ENCODE measurements around the gene CDH26. TPM values are rescaled to one million over a fixed set of nuclear protein-coding genes. Genes with fewer than 3 reads are reported as not detected.

Gene CDH26
- total RNA-seq, 1 donor: 8.1 TPM

DNA sequence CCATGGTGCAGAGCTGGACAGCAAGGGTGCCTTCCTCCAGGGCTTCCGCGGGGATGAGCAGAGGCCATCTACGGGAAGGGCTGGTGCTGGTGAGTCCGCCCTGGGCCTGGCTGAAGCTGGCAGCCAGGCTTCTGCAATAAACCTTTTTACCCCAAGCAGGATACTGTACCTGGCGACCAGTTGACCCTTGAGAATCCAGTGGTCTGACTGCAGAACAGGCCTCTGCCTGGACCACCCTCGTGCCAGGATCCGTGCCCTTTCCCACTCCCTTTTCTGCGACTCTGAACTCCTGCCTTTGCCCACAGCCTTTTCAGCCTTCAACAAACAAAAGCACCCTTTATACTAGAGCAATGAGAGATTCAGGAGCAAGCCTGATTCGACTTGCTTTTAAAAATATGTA lies 18.9 kb downstream of the CDH26 start:
- no peak for DNase-seq (ENCODE audit: low read depth in 2 of 3, low spot score in 2 of 3)

- no peak for DNase-seq (ENCODE audit: low read depth in 2 of 3, low spot score in 2 of 3)
Observed at GRCh38 chr20:59983076-59983475, 24.9 kb downstream of the CDH26 start.

GRCh38 chr20:59984541-59984940 lies 26.3 kb downstream of the CDH26 start:
- DNase-seq (ENCODE audit: low read depth in 2 of 3, low spot score in 2 of 3): peak in 2 of 3 donors; percentile 69 to 94

- DNase-seq (ENCODE audit: low read depth in 2 of 3, low spot score in 2 of 3): peak in 1 of 3 donors; percentile 55
Observed at GRCh38 chr20:59985164-59985563, 26.9 kb downstream of the CDH26 start.

- peak in 1 of 3 donors; percentile 29 for DNase-seq (ENCODE audit: low read depth in 2 of 3, low spot score in 2 of 3)
Observed at GRCh38 chr20:59985864-59986263, 27.6 kb downstream of the CDH26 start.

DNA sequence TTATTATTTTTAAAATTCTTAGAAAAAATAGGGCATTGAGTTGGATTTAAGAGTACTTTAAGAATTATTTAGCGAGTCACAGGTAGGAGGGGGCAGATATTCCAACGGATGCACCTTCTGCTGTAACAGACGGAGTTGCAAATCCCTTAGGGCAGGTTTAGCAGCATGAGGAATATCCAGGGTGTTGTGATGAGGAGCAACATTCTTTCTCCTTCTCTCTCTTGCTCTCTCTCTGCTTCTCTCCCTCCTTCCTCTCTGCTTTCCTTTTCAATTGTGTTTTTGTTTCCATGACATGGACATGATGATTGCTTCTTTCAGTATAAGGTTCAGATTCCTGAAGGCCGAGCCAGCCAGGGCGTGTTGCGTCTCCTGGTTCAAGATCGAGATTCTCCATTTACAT lies 28.9 kb downstream of the CDH26 start:
- no peak for DNase-seq (ENCODE audit: low read depth in 2 of 3, low spot score in 2 of 3)

- no peak for DNase-seq (ENCODE audit: low read depth in 2 of 3, low spot score in 2 of 3)
Observed at GRCh38 chr20:59988141-59988540, 29.9 kb downstream of the CDH26 start.

DNA sequence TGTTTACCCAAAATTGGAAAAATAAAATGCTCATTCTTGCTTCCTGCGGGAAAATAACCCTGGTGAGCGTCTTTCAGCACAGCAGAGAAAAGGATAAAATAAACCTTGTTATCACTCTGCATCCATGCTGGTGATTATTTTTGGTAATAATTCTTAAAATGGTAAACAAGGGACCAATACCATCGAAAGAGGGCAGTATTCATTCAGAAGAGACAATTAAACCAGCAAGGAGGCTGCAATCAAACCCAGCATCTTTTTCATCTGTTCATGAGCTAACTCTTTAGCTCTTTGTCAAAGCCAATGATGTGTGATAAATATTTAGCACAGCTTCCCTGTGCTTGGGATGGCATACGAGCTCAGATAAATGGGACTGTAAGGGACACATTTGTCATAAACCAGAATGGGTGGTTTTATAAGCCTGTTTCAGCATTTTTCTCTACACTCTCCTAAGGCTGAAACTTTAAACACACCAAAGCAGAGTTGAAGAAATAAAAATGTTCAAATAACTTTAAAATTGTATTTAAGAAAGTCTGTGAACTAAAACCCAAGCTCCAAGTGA lies 34.4 kb downstream of the CDH26 start:
- DNase-seq (ENCODE audit: low read depth in 2 of 3, low spot score in 2 of 3): no peak

GRCh38 chr20:59993736-59994430 lies 35.7 kb downstream of the CDH26 start:
- DNase-seq (ENCODE audit: low read depth in 2 of 3, low spot score in 2 of 3): peak in 1 of 3 donors; percentile 23

- peak in 1 of 3 donors; percentile 32 for DNase-seq (ENCODE audit: low read depth in 2 of 3, low spot score in 2 of 3)
Observed at GRCh38 chr20:59994697-59995122, 36.5 kb downstream of the CDH26 start.

GRCh38 chr20:59996108-59996507 lies 37.9 kb downstream of the CDH26 start:
- DNase-seq (ENCODE audit: low read depth in 2 of 3, low spot score in 2 of 3): no peak

DNA sequence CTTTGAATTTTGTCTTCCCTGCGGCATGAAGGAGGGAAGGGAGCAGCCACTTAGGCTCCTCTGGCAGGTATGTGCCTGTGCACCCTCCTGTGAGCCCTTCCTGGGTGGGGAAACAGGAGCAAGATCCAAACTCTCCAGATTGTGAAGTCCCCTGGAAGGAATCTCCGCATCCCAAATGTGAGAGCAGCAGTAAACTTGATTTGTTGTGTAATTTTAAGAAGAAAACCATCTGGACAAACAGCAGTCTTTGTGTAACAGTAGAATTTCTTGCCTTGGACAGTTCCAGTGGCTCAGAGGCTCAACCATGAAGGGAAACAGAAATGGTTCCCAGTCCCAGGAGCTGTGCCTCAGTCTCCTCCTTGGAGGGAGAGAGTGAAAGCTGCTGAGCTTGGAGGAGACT lies 39.7 kb downstream of the CDH26 start:
- DNase-seq (ENCODE audit: low read depth in 2 of 3, low spot score in 2 of 3): no peak

DNA sequence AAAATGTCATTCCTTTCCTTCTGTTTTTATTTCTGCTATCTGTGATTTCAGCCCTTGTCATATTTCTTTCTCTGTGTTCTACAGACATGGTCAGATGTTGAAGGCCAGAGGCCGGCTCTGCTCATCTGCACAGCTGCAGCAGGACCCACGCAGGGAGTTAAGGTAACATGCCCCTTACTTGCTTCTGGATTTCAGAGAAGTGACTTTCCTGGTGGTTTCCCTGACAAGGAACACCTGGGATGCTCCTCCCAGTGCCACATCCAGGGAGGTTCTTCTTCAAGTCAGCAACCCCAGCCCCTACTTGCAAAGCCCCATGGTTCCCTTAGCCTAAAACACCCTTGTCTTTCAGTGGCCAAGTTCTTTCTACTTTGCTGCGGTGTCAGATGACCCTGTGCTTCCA lies 41.3 kb downstream of the CDH26 start:
- DNase-seq (ENCODE audit: low read depth in 2 of 3, low spot score in 2 of 3): no peak

- DNase-seq (ENCODE audit: low read depth in 2 of 3, low spot score in 2 of 3): no peak
Observed at GRCh38 chr20:60000271-60001042, 42.2 kb downstream of the CDH26 start.

GRCh38 chr20:60001108-60001507 lies 42.9 kb downstream of the CDH26 start:
- no peak for DNase-seq (ENCODE audit: low read depth in 2 of 3, low spot score in 2 of 3)

- no peak for DNase-seq (ENCODE audit: low read depth in 2 of 3, low spot score in 2 of 3)
Observed at GRCh38 chr20:60003776-60004175, 45.6 kb downstream of the CDH26 start.

DNA sequence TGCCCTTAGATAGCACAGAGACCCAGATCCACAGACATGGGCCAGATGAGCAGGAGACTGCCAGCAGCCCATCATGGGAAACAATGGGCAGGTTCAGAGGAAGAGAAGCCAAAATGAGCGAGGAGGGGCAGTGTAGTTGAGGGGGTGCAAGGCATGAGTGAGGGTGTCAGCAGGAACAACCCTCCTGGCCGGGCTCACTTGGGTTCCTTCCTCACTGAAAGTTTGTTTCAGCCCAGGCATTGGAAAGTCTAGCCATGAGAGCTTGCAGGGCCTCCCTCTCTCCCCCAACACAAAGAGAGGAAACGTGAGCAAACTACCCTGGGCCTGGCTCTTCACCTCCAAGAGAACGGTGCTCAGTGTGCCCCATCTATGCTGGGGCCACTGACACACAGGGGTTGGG lies 48.0 kb downstream of the CDH26 start:
- no peak for DNase-seq (ENCODE audit: low read depth in 2 of 3, low spot score in 2 of 3)

- DNase-seq (ENCODE audit: low read depth in 2 of 3, low spot score in 2 of 3): no peak
Observed at GRCh38 chr20:60007464-60007863, 49.2 kb downstream of the CDH26 start.

DNA sequence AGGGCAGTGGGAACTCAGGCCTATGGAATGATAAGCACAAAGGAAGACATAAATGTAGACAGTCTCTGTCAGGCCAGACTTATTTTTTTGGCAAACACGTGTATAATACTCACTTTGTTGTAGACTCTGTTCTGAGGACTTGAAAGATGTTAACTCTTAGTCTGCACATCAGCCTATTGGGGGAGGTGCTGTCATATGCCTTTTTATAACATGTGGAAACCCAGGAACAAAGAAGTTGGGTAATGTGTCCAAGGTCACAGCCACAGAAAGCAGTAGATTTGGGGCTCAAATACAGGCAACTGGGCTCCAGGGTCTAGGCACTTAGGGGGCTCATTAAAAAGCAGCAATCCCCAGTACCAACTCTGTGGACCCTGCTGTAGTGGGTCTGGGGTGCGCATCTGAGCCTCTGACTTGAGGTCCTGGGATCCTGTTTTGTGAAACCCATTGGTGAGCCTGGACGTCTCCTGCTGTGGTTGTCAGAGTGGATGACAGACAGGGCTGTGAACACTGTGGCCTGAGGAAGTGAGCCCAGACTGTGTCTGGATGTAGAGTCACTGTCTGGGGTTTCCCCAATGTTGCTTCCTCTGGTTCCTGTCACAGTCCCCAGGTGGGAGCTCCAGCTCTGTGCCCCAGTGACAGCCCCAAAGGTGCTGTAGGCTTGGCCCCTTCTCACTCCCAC lies 50.0 kb downstream of the CDH26 start:
- DNase-seq (ENCODE audit: low read depth in 2 of 3, low spot score in 2 of 3): no peak

DNA sequence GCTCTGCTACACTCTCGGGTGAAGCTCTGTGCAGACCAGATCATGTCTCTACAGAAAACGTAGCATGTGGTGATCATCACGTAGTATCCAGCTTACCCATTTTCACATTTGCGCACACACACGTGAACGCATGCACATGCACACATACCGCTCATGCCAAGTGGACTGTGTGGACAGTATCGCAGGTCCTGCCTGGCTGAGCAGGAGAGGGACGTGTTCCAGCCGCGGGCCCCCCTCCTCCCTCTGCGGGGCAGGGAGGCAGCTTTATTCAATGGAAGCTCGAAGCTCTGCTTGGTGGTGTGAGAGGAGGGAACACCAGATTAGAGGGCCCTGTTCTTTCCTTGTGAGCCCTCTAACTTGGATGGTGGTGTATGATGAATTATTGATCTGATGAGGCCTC lies 51.1 kb downstream of the CDH26 start:
- no peak for DNase-seq (ENCODE audit: low read depth in 2 of 3, low spot score in 2 of 3)

All from hematopoietic multipotent progenitor cell (in vitro differentiated cells).